HT-29 (cell line): ENCODE data around the gene SFRP2. TPM values are rescaled to one million over a fixed set of nuclear protein-coding genes. Genes with fewer than 3 reads are reported as not detected.

Experiments
- DNase-seq: peaks from one replicate; pipeline ENCODE4 v3.0.0-alpha.2; 2015; ENCODE audit warnings: low spot score
- total RNA-seq: library from RNA; depleted of rRNA; stranded (reverse); fragments of >200 nt; shearing (Covaris generic); gene quantifications from 2 replicates; pipeline ENCODE4 v1.2.3, GENCODE V29; 2014; rRNA removed

Gene SFRP2
- total RNA-seq = not detected in 2 replicates

- DNase-seq = no peak
Observed at GRCh38 chr4:153788413-153789276, at the start of gene SFRP2. TSS of gene SFRP2 (minus strand) at chr4:153789083. CDS start at chr4:153788835, 248 bp downstream.

- no peak for DNase-seq
Observed at GRCh38 chr4:153838564-153838963, 49.7 kb upstream of the SFRP2 start.

GRCh38 chr4:153834901-153835300, 46.0 kb upstream of the SFRP2 start:
- no peak for DNase-seq

- DNase-seq = no peak
Observed at GRCh38 chr4:153832720-153833287, 43.9 kb upstream of the SFRP2 start.

- no peak for DNase-seq
Observed at GRCh38 chr4:153832054-153832453, 43.2 kb upstream of the SFRP2 start.

- DNase-seq = no peak
Observed at GRCh38 chr4:153831245-153831644, 42.4 kb upstream of the SFRP2 start.

GRCh38 chr4:153825691-153826090, 36.8 kb upstream of the SFRP2 start:
- no peak for DNase-seq

GRCh38 chr4:153825126-153825525, 36.2 kb upstream of the SFRP2 start:
- no peak for DNase-seq

GRCh38 chr4:153824501-153824900, 35.6 kb upstream of the SFRP2 start:
- DNase-seq = no peak

- no peak for DNase-seq
Observed at GRCh38 chr4:153823483-153823882, 34.6 kb upstream of the SFRP2 start.

- no peak for DNase-seq
Observed at GRCh38 chr4:153822316-153822715, 33.4 kb upstream of the SFRP2 start.

GRCh38 chr4:153817466-153817865, 28.6 kb upstream of the SFRP2 start:
- no peak for DNase-seq

- DNase-seq = no peak
Observed at GRCh38 chr4:153816542-153816941, 27.7 kb upstream of the SFRP2 start.

GRCh38 chr4:153814789-153815188, 25.9 kb upstream of the SFRP2 start:
- DNase-seq = no peak

GRCh38 chr4:153809916-153810810, 21.3 kb upstream of the SFRP2 start:
- no peak for DNase-seq

- DNase-seq = no peak
Observed at GRCh38 chr4:153809307-153809706, 20.4 kb upstream of the SFRP2 start.

GRCh38 chr4:153808175-153808574, 19.3 kb upstream of the SFRP2 start:
- no peak for DNase-seq

- DNase-seq = no peak
Observed at GRCh38 chr4:153806073-153806472, 17.2 kb upstream of the SFRP2 start.

GRCh38 chr4:153804722-153805121, 15.8 kb upstream of the SFRP2 start:
- DNase-seq = no peak

- no peak for DNase-seq
Observed at GRCh38 chr4:153799694-153800074, 10.8 kb upstream of the SFRP2 start.

- DNase-seq = no peak
Observed at GRCh38 chr4:153798901-153799693, 10.2 kb upstream of the SFRP2 start.
